NCI-H187 treated with DMSO at 0.1 percent for 48 hours (cell line): ENCODE data around the gene GOLGA8N.

Experiments
- DNase-seq: peaks from one replicate; lab custom pipeline; 2025; lab: John Stamatoyannopoulos, UW

GOLGA8N gene

GRCh38 chr15:32651229-32651837 is 58.1 kb downstream of the GOLGA8N start:
- no peak for DNase-seq

GRCh38 chr15:32652178-32652577 is 58.9 kb downstream of the GOLGA8N start:
- DNase-seq: no peak

- no peak for DNase-seq
Observed at GRCh38 chr15:32656091-32656490, 62.8 kb downstream of the GOLGA8N start.

GRCh38 chr15:32656496-32656895 is 63.2 kb downstream of the GOLGA8N start:
- no peak for DNase-seq
